HG02759 (cell line): ENCODE measurements around the gene CDH26.

ENCODE experiments used
- ATAC-seq: cut with Tn5 transposase; IDR thresholded peaks from one replicate; pipeline ENCODE4 v1.9.1; 2021; ENCODE audit warnings: mild to moderate bottlenecking, moderate library complexity; ENCODE audit not compliant: unreplicated experiment

The CDH26 gene

GRCh38 chr20:60010689-60011458 lies 52.7 kb downstream of the CDH26 start:
- no peak for ATAC-seq

DNA sequence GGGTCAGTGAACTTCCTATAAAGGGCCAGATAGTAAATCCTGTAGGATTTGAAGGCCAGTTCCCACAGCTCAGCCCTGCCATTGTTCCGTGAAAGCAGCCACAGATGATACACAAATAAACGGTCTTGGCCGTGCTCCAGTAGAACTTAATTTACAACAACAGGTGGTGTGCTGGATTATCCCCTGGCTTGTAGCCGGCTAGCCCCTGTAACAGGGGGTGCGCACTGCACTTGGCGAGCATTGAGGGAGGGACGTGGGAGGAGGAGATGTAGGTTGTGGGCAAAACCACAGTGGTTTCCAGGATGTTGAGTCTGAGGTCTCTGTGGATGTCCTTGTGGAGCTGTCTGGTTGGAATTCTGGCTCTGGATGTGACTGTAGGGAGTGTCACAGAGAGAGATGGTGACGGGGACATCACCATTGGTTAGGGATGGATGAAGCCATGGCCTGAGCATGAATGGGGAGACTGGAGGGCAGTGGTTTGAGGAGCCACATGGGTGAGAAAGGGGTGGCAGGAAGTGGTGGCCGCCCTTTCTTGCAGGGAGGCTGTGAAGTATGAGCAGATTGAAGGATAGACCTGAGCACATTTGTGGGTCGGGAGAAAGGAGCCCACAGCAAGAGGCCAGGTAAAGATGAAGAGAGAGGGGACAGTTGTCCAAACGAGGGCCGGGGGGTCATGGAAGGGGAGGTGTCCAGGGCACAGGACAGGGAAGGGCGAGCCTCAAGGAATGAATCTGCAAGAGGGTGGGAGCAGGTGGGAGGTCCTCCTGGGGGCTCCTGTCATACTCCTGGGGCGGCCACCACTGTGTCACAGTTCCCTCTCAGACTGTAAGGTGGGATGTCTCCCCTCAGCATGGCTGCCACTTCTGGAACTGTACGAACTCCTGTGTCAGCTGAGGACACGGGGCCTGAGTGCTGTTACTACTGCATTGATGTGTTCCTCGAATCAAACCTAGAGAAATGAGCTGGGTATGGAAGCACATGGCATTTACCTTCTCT lies 53.6 kb downstream of the CDH26 start:
- ATAC-seq: no peak

DNA sequence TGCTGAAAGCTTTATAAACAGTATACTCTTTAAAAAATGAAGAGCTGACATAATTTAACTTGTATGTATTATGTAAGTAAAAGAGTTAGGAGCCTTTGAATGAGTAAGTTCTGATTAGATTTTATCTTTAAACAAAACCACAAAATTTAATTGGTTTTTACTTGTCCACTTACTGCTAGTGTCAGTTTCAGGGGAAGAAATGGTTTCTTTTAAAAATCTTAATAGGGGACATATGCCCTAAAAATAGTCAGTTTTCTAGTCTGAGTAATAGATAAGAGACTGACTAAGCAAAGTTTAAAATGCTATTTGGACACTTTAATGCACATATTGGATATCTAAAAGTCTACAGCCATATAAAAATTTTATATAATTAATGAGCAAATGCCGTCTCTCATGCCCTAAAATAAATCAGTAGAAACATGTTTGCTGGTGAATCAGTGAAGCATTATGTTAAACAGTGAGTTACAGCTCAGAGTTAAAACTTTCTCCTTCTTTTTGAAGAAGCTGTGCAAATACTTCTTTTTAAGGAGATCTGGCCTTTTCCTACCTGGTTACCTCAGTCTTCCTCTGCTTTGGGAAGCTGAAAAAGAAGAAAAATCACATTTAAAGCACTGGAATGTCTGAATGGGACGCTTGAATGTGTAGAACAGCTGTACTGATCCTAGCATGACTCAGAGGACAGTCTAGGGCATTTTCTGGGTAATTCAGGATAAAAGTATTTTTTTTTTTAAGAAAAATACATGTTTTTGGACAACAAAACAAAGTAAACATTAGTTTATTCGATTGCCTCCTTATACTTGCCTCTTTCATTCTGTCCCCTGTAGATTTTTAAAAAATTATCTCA lies 55.3 kb downstream of the CDH26 start:
- ATAC-seq: no peak

- no peak for ATAC-seq
Observed at GRCh38 chr20:60016406-60016805, 58.2 kb downstream of the CDH26 start.

GRCh38 chr20:60020251-60020650 lies 62.0 kb downstream of the CDH26 start:
- ATAC-seq: no peak

- ATAC-seq: no peak
Observed at GRCh38 chr20:60021104-60021503, 62.9 kb downstream of the CDH26 start.

DNA sequence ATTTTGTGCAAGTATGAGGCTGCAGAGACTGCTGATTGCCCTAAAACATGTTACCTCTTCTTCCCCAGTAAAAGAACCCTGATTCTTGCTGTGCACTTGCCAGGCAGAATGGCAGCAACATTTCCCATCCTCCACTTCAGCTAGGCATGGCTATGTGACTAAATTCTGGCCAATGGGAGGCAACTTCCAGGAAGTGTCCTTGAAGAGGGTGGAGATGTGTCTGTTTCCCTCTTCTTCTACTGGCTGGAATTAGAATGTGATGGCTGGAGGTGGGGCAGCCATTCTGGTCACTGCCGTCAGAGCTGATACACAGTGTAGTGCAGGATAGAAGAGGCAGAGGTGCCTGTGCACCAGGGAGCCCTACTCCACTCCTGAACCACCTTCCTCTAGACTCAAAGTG lies 64.6 kb downstream of the CDH26 start:
- ATAC-seq: no peak

DNA sequence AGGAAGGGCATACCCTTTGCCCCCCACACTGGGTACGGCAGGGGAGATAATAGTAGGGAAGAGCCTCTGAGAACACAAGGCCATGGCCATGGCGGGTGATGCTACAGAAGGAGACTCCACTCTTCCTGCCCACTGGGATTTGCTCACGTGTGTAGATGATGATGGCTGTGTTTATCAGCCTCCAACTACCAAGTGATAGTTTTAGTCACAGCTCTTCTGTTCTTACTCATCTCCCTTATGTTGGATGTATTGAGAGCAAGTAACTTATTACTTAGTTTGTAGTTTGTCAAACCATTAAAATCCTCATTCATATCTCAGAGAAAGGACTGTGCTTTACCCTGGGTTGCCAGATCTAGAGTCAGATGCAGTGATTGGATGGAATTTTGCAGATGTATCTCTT lies 66.0 kb downstream of the CDH26 start:
- no peak for ATAC-seq

- ATAC-seq: no peak
Observed at GRCh38 chr20:60024801-60025200, 66.6 kb downstream of the CDH26 start.

DNA sequence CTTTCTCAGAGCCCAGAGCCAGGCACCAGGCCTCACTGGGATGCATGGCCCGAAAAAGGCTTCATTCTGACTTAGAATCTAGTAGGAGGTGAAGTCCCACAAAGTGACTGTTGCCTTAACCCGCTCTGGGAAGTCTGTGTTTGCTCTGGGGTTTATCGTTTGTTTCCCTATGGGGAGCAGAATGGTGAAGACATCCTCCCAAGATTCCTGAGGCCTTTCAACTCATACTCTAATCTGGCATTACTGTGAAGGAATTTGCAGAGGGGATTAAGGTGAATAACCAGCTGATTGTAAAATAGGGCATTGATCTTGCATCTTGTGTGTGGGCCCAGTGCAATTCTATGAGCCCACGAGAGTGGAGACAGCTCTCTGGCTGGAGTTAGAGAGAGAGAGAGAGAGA lies 67.8 kb downstream of the CDH26 start:
- no peak for ATAC-seq

GRCh38 chr20:60030471-60030870 lies 72.2 kb downstream of the CDH26 start:
- ATAC-seq: no peak

- no peak for ATAC-seq
Observed at GRCh38 chr20:60031107-60031506, 72.9 kb downstream of the CDH26 start.

DNA sequence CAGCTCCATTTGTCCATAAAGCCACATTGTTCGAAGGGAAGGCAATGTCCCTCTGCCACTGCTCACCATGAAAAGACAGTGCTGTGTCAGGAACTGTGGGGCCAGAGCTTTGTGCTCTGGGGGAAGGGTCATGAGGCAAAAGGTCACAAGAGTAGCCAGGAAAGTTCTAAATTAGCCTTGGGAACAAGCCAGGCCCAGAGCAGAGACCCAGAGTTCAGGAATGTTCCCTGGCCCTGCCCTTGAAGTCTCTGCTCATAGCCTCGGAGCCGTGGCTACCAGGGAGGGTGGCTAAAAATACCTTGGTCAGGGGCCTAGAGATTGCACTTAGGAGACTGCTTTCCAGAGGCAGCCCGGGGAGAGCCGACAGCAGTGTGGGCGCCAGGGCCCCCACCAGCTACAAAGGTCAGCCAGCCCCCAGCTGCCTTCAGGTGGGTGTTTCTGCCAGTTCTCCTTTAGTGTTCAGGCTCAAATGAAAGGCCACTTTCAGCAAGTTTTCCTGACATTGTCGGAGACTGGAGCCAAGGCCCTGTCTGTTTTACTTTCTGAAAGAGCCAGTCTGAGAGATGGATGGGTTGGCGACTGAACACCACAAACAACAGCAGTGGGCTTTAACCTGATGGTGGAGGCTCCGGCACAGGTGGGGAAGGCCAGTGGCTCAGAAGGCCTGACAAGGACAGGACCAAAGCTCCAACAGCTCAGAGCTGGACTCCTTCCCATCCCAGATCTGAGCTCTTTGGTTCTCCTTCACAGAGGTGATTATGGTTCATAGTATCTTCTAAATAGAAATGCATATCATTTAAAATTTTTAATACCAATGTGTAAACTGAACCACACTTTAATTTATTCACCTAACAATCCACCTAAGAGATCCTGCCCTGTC lies 76.2 kb downstream of the CDH26 start:
- ATAC-seq: no peak

GRCh38 chr20:60035486-60035885 lies 77.3 kb downstream of the CDH26 start:
- no peak for ATAC-seq

DNA sequence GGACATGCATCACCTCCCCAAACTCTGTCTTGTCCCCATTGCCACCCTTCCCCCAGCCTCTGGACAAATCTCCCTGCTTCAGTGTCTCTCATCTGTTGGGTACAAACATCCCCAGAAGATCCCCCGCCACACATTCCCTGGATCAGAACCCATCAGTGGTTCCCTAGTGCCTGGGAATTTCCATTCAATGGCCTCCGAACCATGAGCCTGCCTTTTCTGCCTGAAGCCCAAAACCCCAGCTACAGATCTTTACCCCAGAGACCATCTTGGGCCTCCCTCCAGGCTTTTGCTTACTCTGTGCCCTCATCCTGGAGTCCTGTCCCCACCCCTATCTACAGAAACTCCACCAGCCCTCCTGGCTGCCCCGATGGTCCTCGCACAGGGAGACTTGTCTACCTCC lies 78.1 kb downstream of the CDH26 start:
- no peak for ATAC-seq

GRCh38 chr20:60036746-60037499 lies 78.7 kb downstream of the CDH26 start:
- ATAC-seq: no peak

DNA sequence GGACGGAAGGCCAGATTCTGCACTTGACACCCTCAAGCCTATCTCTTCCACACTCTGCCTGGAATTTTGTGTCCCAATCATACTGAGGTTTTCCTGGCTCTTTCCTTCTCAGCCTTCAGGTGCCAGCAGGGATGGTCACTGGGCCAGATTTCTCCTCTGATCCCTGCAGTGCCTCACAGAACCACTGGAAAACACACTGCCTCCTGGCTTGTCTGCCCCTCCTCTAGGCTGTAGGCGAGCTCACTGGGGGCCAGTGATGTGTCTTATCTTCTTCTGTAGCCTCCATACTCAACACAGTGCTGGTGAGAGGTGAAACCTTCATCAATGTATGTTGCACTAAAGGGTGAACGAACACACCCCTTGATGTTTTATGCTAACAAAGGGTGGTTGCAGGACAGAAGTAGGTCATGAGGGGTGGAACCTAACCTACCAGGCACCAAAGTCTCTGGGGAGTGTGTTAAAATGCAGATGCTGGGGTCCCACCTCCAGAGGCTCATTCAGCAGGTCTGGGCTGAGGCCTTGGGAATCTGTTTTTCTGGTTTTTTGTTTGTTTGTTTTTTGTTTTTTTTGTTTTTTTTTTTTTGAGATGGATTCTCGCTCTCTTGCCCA lies 80.3 kb downstream of the CDH26 start:
- no peak for ATAC-seq

- ATAC-seq: no peak
Observed at GRCh38 chr20:60039526-60039925, 81.3 kb downstream of the CDH26 start.
